Loucy (cell line): ENCODE data around the gene INO80B.
A peak's percentile ranks its signal among the peaks of the same experiment; 100 is the strongest.

ENCODE experiments used
- EZH2phosphoT487 ChIP-seq: fragments of 200-600 bp; IDR thresholded peaks from 2 replicates; pipeline ENCODE4 v1.6.1; 2018; ENCODE audit warnings: antibody characterized with exemption, mild to moderate bottlenecking, moderate library complexity, borderline replicate concordance
- TF ChIP-seq, protein P1 (sequence below): fragments of 200-600 bp; sonication (generic); conservative IDR thresholded peaks from 2 replicates; pipeline ENCODE4 v1.5.1; 2014; ENCODE audit warnings: mild to moderate bottlenecking, antibody characterized with exemption, low read length

DNA sequence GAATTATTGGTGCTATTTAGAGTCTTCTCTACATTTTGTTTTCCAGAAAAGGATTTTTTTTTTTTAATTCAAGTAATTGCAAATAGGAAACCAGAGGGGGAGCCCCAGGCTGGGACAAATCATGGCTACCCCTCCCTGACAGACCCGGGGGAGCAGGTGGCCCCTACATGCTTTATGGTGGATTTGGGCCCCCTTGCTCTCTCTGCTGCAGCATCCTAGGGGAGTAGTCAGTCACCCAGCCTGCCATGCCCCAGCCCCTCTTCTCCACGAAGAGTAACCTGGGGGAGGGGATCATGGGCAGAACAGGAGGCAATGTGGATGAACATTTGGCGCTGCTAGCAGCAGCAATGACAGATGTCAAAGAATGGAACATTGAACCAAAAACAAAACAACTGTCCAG lies 38.1 kb upstream of the INO80B start:
- TF ChIP-seq, protein P1, sequence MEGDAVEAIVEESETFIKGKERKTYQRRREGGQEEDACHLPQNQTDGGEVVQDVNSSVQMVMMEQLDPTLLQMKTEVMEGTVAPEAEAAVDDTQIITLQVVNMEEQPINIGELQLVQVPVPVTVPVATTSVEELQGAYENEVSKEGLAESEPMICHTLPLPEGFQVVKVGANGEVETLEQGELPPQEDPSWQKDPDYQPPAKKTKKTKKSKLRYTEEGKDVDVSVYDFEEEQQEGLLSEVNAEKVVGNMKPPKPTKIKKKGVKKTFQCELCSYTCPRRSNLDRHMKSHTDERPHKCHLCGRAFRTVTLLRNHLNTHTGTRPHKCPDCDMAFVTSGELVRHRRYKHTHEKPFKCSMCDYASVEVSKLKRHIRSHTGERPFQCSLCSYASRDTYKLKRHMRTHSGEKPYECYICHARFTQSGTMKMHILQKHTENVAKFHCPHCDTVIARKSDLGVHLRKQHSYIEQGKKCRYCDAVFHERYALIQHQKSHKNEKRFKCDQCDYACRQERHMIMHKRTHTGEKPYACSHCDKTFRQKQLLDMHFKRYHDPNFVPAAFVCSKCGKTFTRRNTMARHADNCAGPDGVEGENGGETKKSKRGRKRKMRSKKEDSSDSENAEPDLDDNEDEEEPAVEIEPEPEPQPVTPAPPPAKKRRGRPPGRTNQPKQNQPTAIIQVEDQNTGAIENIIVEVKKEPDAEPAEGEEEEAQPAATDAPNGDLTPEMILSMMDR = peak; percentile 42
- TF ChIP-seq EZH2phosphoT487 = no peak
